ENCODE results near the gene HPD.

DNA sequence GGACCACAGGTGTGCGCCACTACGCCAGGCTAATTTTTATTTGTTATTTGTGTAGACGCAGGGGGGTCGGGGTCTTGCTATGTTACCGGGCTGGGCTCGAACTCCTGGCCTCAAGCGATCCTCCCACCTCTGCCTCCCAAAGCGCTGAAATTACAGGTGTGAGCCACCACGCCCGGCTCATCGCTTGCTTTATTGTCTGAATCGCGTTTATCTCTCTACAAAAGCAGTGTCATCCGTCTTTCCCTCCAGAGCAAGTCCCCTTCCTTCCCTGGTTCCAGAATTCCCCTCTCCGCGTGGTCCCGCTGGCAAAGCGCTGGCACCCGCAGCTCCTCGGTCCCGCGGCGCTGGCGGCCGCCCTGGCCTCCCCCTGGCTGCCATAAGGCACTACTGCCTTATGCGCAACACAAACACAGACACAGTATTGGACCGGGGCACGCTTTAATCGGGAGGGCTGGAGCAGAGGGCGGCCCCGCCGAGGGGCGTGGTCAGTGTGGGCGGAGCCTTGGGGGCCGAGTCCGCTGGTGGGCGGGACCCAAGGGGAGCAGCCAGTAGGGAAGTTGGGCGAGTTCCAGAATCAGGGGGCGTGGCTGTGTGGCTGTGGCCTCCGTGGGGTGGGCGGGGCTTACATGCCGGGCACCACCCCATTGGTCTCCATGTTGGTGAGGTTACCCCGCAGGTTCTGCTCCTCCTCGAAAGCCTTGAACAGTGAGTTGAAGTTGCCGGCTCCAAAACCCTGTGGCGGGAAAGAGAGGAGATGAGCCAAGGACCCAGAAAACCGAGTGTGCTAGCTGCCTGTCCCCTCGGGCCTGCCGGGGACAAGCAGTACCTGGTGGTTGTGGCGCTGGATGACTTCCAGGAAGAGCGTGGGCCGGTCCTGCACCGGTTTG is 19.3 kb downstream of the HPD start:
- TF ChIP-seq CTCF (IDR thresholded peaks at IDR 0.05) (peak; percentile 41 to 76 (median 56)), POLR2A (IDR thresholded peaks at IDR 0.05) (peak; percentile 55 to 74)

All from uterus (tissue), 2 donors.